Type B pancreatic cell (in vitro differentiated cells): ENCODE results near the gene CPA2. TPM values are rescaled to one million over a fixed set of nuclear protein-coding genes. Genes with fewer than 3 reads are reported as not detected.

Source experiments
- DNase-seq: peaks from one replicate; pipeline ENCODE4 v3.0.0; 2021; ENCODE audit warnings: mixed read lengths; ENCODE audit not compliant: unreplicated experiment; ENCODE audit errors: extremely low spot score
- H3K27ac Mint-ChIP-seq: 2 replicates; pipeline ENCODE4 v1.8.0; 2021; ENCODE audit warnings: mild to moderate bottlenecking, mixed read lengths
- H3K27me3 Mint-ChIP-seq: 2 replicates; pipeline ENCODE4 v1.8.0; 2021; ENCODE audit warnings: mixed read lengths
- H3K36me3 Mint-ChIP-seq: 2 replicates; pipeline ENCODE4 v1.8.0; 2021; ENCODE audit warnings: mixed read lengths
- H3K4me1 Mint-ChIP-seq: one replicate; pipeline ENCODE4 v1.8.0; 2021; ENCODE audit warnings: mixed read lengths; ENCODE audit not compliant: unreplicated experiment
- H3K4me3 Mint-ChIP-seq: 2 replicates; pipeline ENCODE4 v1.8.0; 2021; ENCODE audit warnings: mild to moderate bottlenecking, mixed read lengths
- H3K9me3 Mint-ChIP-seq: 2 replicates; pipeline ENCODE4 v1.8.0; 2021; ENCODE audit warnings: mixed read lengths
- CTCF ChIP-seq: fragments of 200-600 bp; sonication (generic); conservative IDR thresholded peaks from 2 replicates; pipeline ENCODE4 v1.5.0; 2021; ENCODE audit warnings: antibody characterized with exemption, mild to moderate bottlenecking
- total RNA-seq: library from RNA; stranded (reverse); gene quantifications from 2 replicates; pipeline ENCODE4 v1.2.1, GENCODE V29; 2021; ENCODE audit warnings: low replicate concordance

CPA2 gene
- total RNA-seq, 1 donor from 2014 or later: 19.8 TPM

- H3K4me3 Mint-ChIP-seq: peak within 1 kb of the TSS; percentile 67
- TF ChIP-seq CTCF: no peak
- no peaks in the 10 kb centered on the region for H3K27me3 Mint-ChIP-seq
- H3K36me3 Mint-ChIP-seq: peaks cover 12% of the 10 kb centered on the region
- peaks cover 35% of the 10 kb centered on the region for H3K9me3 Mint-ChIP-seq
- peak within 1 kb of the TSS; percentile 41 for H3K27ac Mint-ChIP-seq
- H3K4me1 Mint-ChIP-seq: peaks cover 27% of the 10 kb centered on the region
- DNase-seq: no peak
Observed at GRCh38 chr7:130292682-130293257, 26.1 kb downstream of the CPA2 start, which contains the start of gene CPA4. Gene CPA4, plus strand, starts transcription at chr7:130293161. Its CDS starts 20 bp downstream, at chr7:130293181.

- no peak for DNase-seq
- H3K36me3 Mint-ChIP-seq: peaks cover 12% of the 10 kb centered on the region
- no peaks in the 10 kb centered on the region for H3K27me3 Mint-ChIP-seq
- peak overlapping the region; percentile 41 for H3K27ac Mint-ChIP-seq
- H3K4me3 Mint-ChIP-seq: no peak overlapping the region
- peaks cover 27% of the 10 kb centered on the region for H3K4me1 Mint-ChIP-seq
- no peak for TF ChIP-seq CTCF
- H3K9me3 Mint-ChIP-seq: peaks cover 32% of the 10 kb centered on the region
Observed at GRCh38 chr7:130293521-130293920, 26.9 kb downstream of the CPA2 start.

GRCh38 chr7:130294314-130294713, 27.7 kb downstream of the CPA2 start:
- no peak overlapping the region for H3K4me3 Mint-ChIP-seq
- no peak for DNase-seq
- H3K36me3 Mint-ChIP-seq: peaks cover 12% of the 10 kb centered on the region
- no peak for TF ChIP-seq CTCF
- peaks cover 26% of the 10 kb centered on the region for H3K9me3 Mint-ChIP-seq
- H3K27ac Mint-ChIP-seq: no peak overlapping the region
- no peaks in the 10 kb centered on the region for H3K27me3 Mint-ChIP-seq
- peaks cover 27% of the 10 kb centered on the region for H3K4me1 Mint-ChIP-seq

- no peak overlapping the region for H3K27ac Mint-ChIP-seq
Observed at GRCh38 chr7:130296221-130296951, 29.7 kb downstream of the CPA2 start.

More at GRCh38 chr7:130296221-130296951, 29.7 kb downstream of the CPA2 start:
- peaks cover 7% of the 10 kb centered on the region for H3K36me3 Mint-ChIP-seq
- TF ChIP-seq CTCF: no peak
- H3K9me3 Mint-ChIP-seq: peaks cover 33% of the 10 kb centered on the region
- no peaks in the 10 kb centered on the region for H3K27me3 Mint-ChIP-seq
- peaks cover 38% of the 10 kb centered on the region for H3K4me1 Mint-ChIP-seq
- no peak overlapping the region for H3K4me3 Mint-ChIP-seq
- DNase-seq: no peak
